Cardiac septum (tissue), 1 donor: ENCODE results near the gene ADPRH. TPM values are rescaled to one million over a fixed set of nuclear protein-coding genes. Genes with fewer than 3 reads are reported as not detected.
"Not testable (repeated sequence)": the region's sequence is repeated elsewhere in the genome, so short reads cannot be mapped to it uniquely, and the experiment has no call there.

ENCODE experiments used
- DNase-seq: peaks from one replicate; pipeline ENCODE4 v3.0.0-alpha.2; 2020; ENCODE audit warnings: low spot score
- intact Hi-C: fragments of 100-400 bp; cut with DNase I; formaldehyde crosslinking; loops from one replicate; pipeline ENCODE4 v1.14.0; 2022
- long read RNA-seq: library from polyadenylated mRNA; unstranded; transcript quantifications from one replicate; pipeline ENCODE4 v2.0.0, GENCODE V29; 2021
- total RNA-seq: library from RNA; stranded (reverse); fragmentation: NEBNext Ultra II Directional; extraction: Animal tissue kit (Norgen Biotek cat#: 25700); gene quantifications from one replicate; pipeline ENCODE4 v1.2.1, GENCODE V29; 2021
- donor health status: DM: no; HTN: no; CAD: no.

The ADPRH gene
- 10.9 TPM for total RNA-seq
- long read RNA-seq, transcript ADPRH-205 (4 exons, 1,501 nt) = major isoform, 13 of 28 reads
- long read RNA-seq, partial matches to known transcripts = 5 of 28 reads
- long read RNA-seq, other reads (novel, unspliced or antisense) = 4 of 28 reads

DNA sequence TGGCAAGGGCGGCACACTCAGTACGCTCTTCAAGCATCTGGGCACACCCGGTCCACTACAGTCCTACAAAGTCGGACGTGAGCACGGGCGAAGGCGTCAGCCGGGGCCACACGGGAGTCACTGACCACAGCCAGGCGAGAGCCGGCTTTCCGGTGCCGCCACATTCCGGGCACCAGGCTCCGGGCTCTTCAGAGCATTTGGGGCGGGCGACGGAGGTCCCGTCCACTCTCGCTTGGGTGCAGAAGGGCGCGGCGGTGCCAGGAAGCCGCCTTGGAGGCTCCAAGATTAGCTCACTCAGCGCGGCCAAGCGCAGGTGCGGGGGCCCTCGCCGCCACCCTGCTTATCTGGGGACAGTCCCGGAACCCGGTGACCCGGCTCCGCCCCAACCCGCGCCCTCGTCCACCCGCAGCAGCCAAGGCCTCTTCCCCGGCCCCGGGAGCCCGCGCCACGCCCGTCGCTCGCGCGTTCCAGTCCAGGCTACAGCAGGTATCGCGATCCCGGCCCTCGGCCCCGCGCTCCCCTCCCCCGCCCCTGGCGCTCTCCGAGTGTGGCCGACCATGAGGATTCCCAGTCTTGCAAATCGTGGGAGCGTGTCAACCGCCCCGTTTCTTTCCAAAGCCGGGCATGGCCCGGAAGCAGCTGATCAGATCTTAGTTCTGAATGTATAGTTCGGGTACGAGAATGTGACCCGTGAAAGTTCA, at the start of gene ADPRH:
Gene ADPRH, plus strand, starts transcription at position 127 of the 701 bp plus-strand sequence. CDS start 2,678 bp downstream, outside the sequence.
- intact Hi-C loops = loop anchor here (2.0 to 10.0 kb wide), 3 partner anchors 55 to 117 kb away; partner anchors contain the start of genes COX17 and TMEM39A
- DNase-seq = peak; percentile 92

DNA sequence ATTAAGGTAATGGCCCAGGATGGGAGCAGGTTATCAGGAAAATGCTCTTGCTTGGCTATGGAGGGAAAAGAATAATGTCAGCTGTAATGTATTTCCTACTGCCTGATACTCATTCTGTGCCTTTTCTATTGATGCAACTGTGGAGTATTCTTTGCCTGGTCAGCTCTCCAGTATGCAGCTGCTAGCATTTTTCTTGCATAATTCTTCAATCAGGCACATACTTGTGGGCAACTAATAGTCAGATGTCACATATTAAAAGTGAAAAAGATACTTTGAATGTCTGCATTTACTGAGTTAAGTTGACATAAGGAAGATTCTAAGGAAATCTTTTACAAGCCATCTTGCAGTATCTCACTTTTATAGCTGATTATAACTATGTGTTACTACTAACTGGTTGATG, 49.4 kb upstream of the ADPRH start:
- no peak for DNase-seq
- intact Hi-C loops = loop anchor here (5.0 kb wide), 1 partner anchor 152 kb away; no protein-coding TSS in a partner anchor

DNA sequence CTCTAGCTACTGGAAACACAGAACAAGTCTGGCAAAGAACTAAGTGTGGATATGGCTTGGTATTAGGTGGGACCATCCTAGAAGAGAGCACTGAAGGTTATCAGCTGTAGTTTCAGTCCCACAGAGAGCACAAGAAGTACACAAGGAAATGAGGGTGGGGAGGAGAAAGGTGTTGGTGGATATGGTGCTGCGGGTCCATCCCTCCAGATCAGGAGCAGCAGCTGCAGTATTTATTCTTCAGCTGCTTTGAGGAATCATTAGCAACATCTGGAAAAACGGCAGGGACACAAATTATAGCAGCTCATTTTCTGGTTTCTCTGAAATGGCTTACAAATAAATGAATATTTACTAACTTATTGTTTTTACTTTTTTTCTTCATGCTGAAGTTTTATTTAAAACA, 48.8 kb upstream of the ADPRH start:
- DNase-seq = no peak
- intact Hi-C loops = no loop called here

DNA sequence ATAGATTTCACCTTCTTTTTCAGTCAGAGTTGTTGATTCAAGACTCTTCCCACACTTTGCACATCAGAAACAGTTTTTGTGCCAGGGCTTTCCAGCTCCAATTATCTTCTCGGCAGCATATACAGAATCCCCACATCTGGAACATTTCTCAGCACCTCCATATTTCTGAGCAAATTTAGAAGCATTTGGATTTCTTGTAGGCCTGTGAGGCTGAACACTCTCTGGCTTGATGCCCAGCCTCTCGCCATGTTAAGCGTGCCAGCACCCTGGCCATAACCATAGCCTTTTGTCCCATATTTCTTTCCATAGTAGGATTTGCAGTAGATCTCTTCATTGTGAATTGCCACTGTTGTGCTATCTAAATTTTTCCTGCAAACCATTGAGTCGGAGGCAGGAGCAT, 48.1 kb upstream of the ADPRH start:
- DNase-seq = no peak
- intact Hi-C loops = no loop called here

DNA sequence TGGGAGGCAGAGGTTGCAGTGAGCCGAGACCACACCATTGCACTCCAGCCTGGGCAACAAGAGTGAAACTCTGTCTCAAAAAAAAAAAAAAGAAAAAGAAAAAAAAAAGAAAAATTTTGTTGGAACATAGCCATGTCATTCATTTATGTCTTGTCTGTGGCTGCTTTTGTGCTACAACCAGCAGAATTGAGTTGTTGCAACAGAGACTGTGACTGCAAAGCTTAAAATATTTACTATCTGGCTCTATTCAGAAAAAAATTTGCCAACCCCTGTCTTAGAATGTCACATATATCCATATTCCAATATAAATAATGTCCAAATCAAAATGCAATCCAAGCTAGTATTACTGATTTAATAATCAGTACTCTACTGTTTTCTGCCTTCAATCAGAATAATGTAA, 45.0 kb upstream of the ADPRH start:
- DNase-seq = no peak
- intact Hi-C loops = no loop called here

DNA sequence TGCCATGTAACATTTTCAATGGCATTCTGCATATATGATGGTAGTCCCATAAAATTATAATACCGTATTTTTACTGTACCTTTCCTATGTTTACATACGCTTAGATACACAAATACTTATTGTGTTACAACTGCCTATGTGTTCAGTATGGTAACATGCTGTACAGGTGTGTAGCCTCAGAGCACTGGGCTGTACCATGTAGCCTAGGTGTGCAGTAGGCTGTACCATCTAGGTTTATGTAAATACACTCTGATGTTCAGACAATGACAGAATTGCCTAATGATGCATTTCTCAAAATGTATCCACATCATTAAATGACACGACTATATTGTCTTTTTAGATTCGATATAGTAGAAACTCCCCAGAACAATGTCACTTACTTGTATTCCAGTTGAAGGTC, 42.5 kb upstream of the ADPRH start:
- DNase-seq = no peak
- intact Hi-C loops = no loop called here

DNA sequence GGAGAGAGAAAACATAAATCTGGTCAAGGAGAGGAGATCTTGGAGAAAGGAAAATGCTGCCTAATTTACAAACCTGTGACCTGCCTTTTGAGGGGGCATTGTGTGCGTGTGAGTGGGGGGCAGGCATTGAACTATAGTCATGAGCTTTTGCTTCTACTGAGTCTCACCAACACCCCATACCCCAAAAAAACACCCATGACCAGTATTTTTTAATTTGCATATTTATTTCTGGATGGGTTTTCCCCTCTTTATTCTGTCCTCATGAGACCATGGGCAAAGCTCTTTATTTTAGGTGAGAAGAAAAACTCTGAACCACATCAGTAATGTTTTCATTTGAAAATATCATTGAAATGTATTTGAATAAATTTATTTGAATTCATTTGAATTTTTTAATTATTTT, 40.5 kb upstream of the ADPRH start:
- intact Hi-C loops = no loop called here
- no peak for DNase-seq

DNA sequence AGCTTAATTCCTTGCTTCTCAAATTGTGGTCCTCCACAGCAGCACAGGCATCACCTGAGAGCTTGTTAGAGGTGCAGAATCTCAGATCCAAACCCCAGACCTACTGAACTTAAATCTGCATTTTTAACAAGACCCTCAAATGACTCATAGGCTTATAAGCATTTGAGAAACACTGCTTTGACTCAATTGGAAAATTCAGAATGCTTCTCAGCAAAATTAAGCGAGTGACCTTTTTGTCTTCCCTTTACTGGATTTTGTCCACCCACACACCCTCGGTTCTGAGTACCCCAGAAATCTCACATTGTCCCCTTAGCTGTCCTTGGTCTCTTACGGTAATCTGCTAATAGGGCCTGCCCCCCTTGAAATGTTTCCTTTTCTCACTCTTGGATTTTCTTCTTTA, 37.7 kb upstream of the ADPRH start:
- intact Hi-C loops = no loop called here
- DNase-seq = no peak

DNA sequence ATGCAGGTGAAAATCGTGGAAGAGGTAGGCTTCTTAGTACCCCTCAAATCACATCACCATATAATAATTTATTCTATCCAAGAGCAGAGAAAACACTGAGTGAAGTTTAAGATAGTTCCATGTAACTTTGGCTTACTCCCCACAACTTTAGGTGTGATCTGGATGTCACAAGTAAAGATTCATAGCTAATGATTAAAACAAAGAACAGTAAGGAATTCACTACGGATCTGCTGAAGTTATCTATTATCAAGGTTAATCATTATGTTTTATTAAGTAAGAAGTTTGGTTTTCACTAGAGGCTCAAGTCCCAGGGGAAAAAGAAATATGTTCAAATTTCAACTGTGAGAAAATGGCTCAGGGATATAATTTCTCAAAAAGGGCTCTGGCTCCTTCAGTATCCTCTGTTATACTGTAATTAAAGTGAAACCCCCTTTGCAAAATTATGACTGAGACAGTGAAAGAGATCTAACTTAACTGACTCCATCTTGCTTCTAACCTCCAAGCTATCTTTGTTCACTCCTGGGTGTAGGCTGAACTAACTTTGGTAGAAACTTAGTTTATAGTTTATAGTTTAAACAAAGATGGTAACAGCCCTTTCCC, 37.0 kb upstream of the ADPRH start:
- intact Hi-C loops = no loop called here

DNA sequence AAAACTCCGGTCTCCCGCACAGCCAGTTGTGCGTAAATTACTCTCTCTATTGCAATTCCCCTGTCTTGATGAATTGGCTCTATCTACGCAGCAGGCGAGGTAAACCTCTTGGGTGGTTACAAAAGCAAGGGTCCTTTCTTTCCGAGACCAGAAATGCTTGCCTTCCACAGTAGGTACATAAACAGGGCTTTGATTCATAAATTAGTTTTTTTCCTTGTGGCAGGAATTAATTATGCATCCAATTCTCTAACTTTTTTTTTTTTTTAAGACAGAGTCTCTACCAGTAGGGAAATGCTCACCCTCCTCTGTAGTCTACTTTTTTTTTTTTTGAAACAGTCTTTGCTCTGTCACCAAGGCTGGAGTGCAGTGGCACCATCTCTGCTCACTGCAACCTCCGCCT, 36.1 kb upstream of the ADPRH start:
- intact Hi-C loops = no loop called here

More for the DNA sequence above, 37.0 kb upstream of the ADPRH start:
- DNase-seq = no peak

DNA sequence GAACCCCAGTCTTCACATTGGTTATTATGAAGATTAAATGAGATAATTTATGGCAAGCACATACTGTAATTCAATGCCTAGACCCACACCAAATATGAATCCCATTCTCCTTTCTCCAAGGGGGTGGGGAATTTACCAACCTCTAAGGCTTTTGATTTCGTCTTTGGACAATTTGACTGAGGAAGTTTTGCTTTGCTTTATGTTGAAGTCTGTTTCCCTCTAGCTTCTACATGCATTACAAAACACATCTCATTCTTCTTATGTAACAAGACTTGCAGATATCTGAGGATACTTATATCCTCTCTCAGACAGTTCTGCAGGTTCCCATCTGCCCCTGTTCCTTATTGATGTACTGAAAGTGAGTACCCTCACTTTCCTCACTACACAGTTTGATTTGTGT, 32.1 kb upstream of the ADPRH start:
- DNase-seq = no peak
- intact Hi-C loops = no loop called here

More for the DNA sequence above, 36.1 kb upstream of the ADPRH start:
- DNase-seq = no peak

DNA sequence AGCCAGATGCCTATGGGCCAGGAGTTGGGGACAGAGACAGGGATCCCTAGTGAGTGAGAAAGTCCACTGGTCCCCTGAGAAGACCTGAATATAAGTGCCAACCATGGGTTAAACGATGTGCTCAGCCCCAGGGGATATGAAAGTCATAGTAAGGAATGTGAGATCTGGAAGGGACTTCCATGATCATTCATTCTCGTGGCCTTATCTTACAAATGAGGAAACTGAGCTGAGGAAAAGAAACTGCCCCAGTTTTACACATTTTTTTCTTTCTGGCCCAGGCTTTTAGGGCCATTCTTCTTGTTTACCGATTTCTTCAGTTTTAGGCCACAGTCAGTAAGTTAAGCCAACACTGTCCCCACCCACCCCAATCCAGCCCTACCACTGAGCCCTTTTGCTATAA, 31.0 kb upstream of the ADPRH start:
- intact Hi-C loops = no loop called here
- no peak for DNase-seq

DNA sequence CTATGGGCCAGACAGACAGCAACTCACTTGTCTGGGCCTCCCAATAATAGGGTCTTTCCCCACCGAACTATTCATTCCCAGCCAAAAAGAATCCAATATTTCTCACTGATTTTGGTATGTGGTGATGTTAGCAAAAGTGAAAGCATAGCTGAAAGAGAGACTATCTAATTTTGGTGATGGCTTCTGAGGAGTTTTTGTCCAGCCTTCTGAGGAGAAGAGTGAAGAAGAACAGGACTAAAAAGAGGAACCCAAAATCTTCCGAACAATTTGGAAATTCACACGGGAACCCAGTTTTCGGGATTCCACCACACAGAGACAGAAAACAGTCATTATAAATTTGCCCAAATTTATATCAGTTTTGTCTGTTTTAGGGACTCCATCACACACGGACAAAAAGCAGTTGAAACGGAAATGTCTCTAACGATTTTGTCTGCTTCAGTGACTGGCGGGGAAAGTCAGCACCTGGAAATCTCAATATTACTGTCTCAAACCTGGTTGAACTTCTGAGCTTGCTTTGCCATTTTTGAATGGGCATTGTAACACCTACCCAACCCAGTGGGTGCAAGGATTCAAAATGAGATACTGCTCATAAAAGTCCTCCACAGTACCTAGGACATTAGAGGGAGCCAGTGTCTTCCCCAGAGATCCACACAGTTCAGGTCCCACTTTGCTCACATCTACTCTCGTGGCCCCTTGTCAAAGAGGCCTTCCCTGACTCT, 28.9 kb upstream of the ADPRH start:
- intact Hi-C loops = no loop called here
- DNase-seq = no peak

DNA sequence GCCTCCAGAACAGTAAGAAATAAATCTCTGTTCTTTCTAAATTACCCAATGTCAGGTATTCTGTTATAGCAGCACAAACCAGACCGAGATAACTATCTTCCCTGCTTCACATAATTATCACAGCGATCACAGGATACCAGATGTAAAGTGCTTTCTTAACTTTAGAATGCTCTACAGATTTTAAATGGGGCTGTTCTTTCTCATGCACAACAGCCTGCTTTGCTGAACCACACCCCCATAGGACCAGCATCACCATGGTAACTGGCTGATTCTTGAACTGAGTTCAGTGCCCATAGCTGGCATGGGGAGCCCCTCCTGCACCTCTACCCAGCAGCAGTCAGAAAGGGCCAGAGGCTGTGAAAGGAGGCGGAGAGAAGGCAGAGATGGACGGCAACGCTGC, 27.7 kb upstream of the ADPRH start:
- intact Hi-C loops = no loop called here
- no peak for DNase-seq

DNA sequence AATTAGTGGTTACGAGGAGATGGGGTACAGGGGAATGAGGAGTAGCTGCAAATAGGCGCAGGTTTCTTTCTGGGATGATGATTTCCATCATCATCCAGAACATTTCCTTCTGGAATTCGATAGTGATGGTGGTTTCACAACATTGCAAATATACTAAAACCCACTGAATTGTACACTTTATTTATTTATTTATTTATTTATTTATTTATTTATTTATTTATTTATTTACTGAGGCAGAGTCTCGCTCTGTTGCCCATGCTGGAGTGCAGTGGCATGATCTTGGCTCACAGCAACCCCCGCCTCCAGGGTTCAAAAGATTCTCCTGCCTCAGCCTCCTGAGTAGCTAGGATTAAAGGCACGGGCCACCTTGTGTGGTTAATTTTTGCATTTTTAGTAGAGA, 26.4 kb upstream of the ADPRH start:
- intact Hi-C loops = not testable (repeated sequence)

DNA sequence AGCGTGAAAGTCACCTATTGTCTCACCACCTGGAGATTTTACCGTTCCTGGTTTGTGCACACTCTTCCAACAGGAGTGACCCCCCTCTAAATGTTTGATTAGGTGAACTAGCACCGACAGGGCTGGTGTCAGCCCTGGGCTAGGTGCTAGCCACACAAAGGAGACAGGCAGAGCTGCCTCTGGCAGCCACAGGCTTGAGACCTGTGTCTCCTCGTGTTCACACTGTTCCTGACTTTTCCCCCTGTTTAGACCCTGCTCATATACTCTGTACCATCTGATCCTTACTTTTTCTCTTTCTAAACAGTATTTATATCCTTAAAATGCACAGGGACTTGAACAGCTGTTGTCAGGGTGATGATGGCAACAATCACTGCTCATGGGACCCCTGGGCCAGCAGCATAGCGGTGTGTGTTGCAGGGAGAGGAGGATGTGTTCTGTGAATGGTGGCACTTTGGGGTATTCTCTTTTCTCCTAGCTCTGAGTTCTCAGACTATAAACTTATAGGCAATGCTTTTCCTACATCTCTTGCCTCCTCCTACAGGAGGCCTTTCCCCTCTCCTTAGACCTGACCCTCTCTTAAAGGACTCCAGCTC, 25.4 kb upstream of the ADPRH start:
- intact Hi-C loops = no loop called here
- no peak for DNase-seq

More for the DNA sequence above, 26.4 kb upstream of the ADPRH start:
- not testable (repeated sequence) for DNase-seq

DNA sequence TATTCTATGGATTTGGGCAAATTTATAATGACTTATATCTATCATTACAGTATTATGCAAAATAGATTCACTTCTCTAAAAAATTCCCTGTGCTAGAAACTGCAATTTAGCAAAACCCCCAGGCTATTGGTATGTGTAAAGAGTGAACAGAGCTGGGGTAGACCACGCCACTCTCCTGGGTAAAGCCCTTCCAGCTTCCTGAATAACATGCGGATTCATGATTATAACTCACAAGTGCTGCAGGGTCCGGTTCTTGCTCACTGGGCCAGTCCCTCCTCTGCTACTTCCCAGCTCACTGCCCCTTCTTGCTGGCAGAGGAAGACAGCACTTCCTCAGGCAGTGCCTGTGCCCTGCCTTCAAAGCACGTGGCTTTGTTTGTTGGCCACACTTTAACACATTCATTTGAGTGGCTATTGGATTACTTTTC, 24.0 kb upstream of the ADPRH start:
- no peak for DNase-seq
- intact Hi-C loops = no loop called here

DNA sequence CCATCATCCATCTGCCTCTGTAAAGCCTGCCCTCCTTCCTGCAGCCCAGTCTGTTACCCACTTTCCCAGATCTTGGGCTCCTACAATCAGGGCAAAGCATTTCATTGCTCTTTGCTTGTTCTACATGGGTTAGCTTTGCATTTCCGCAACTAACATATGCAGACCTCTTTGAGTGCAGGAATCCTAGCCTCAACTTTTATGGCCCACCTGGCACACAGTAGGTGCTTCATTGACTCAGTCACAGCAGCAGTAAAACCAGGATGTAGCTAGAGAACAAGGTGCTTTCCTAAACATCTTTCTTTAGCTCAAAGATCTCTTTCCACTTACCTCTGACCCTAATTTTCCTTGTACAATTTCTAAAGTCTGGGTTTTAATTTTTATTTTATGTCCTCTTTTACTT, 23.4 kb upstream of the ADPRH start:
- no peak for DNase-seq
- intact Hi-C loops = no loop called here

DNA sequence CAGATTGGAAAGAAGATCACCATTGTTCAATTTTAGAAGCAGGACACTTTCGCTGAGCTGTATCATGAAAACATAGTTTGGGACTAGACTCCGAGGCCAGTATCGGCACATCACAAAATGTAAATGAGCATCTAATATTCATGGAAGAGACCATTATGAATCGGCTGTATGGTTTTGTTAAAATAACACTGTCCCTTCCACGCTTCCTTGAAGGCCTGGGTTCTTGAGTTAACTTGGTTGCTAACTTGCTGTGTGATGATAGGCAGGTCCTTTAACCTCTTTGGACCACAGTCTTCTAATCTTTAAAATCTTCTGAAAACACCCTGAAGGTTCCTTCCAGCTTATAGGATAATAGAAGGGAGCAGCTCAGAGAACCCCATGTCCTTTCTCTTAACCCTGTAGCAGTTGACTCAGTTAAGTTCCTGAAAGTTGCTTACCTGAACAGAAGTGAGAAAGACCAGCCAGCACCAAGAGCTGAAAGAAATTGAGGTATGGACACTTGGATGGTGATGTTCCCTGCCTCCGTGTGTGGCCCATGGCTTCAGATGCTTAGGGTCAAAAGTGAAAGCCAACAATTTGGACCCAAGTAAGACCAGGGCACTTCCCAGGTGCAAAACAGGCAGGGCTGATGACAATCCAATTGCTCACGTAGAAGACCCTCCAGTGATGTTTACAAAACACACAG, 22.0 kb upstream of the ADPRH start:
- DNase-seq = no peak
- intact Hi-C loops = no loop called here

DNA sequence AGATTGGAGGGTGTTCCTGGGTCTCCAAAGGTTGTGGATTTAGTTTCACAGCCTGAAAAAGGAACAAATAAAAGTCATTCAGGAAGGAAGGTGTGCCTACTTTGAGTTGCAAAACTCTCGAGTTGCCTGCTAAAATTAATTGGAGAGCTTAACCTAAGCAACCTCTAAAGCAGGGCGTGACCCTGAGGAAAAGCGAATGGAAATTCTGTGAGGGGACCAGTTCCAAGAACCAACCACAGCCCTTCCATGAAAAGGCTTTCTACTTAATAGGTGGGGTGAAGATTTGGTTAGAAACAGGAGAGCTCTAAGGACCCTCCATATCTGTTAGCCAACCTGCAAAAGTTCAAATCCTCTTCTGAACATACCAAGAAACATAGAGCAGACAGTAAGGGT, 21.4 kb upstream of the ADPRH start:
- intact Hi-C loops = no loop called here
- no peak for DNase-seq
